GM08714 (cell line): ENCODE results near the gene ROCK2.
"Not testable (repeated sequence)": the region's sequence is repeated elsewhere in the genome, so short reads cannot be mapped to it uniquely, and the experiment has no call there.

Experiments used
- H3K4me3 ChIP-seq: fragments of 200-500 bp; sonication (Bioruptor generic); 2 replicates; pipeline ENCODE4 v1.5.1; 2014; ENCODE audit warnings: mild to moderate bottlenecking, low read length, inconsistent platforms
- ZNF274 ChIP-seq: IDR thresholded peaks from 2 replicates; pipeline ENCODE4 v1.6.1; 2012; ENCODE audit warnings: mild to moderate bottlenecking, low read depth, low read length

The ROCK2 gene

GRCh38 chr2:11339508-11340083, 4.8 kb downstream of the ROCK2 start:
- no peak overlapping the region for H3K4me3 ChIP-seq
- no peak for TF ChIP-seq ZNF274

- no peak overlapping the region for H3K4me3 ChIP-seq
- no peak for TF ChIP-seq ZNF274
Observed at GRCh38 chr2:11338580-11338979, 5.9 kb downstream of the ROCK2 start.

GRCh38 chr2:11337909-11338308, 6.5 kb downstream of the ROCK2 start:
- TF ChIP-seq ZNF274 = no peak

DNA sequence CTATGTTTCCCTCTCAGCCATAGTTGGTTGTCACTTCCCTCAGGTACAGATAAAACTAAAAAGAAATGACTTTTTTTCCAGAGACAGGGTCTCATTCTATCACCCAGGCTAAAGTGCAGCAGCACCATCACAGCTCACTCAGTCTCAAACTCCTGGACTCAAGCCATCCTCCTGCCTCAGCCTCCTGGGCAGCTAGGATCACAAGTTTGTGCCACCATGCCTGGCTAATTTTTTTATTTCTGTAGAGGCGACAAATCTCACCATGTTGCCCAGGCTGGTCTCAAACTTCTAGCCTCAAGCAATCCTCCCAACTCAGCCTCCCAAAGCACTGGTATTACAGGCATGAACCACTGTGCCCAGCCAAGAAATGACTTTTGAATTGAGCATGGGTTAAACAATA, 8.2 kb downstream of the ROCK2 start:
- H3K4me3 ChIP-seq = no peak overlapping the region
- TF ChIP-seq ZNF274 = no peak

More at GRCh38 chr2:11337909-11338308, 6.5 kb downstream of the ROCK2 start:
- H3K4me3 ChIP-seq = no peak overlapping the region

GRCh38 chr2:11333427-11334183, 10.8 kb downstream of the ROCK2 start:
- H3K4me3 ChIP-seq = no peak overlapping the region
- TF ChIP-seq ZNF274 = no peak

DNA sequence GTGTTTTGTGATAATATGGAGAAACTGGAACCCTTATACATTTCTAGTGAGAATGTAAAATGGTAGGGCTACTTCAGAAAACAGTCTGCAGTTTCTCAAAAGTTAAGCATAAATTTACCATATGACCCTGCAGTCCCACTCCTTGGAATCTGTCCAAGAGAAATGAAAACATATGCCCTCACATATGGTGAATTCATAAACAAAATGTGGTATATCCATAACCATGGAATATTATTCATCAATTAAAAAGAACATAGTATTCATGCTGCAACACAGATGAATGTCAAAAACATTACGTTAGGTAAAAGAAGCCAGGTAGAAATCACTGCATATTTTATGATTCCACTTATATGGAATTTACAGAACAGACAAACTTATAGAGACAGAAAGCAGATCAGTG, 11.8 kb downstream of the ROCK2 start:
- no peak for TF ChIP-seq ZNF274
- no peak overlapping the region for H3K4me3 ChIP-seq

- TF ChIP-seq ZNF274 = no peak
- no peak overlapping the region for H3K4me3 ChIP-seq
Observed at GRCh38 chr2:11330457-11331142, 13.8 kb downstream of the ROCK2 start.

- H3K4me3 ChIP-seq = no peak overlapping the region
- TF ChIP-seq ZNF274 = no peak
Observed at GRCh38 chr2:11329776-11330175, 14.7 kb downstream of the ROCK2 start.

- H3K4me3 ChIP-seq = not testable (repeated sequence)
Observed at GRCh38 chr2:11328522-11328921, 15.9 kb downstream of the ROCK2 start.

- H3K4me3 ChIP-seq = no peak overlapping the region
- no peak for TF ChIP-seq ZNF274
Observed at GRCh38 chr2:11327871-11328270, 16.6 kb downstream of the ROCK2 start.

- no peak overlapping the region for H3K4me3 ChIP-seq
Observed at GRCh38 chr2:11326677-11327211, 17.7 kb downstream of the ROCK2 start.

GRCh38 chr2:11325961-11326676, 18.3 kb downstream of the ROCK2 start:
- no peak for TF ChIP-seq ZNF274
- H3K4me3 ChIP-seq = no peak overlapping the region

More at GRCh38 chr2:11326677-11327211, 17.7 kb downstream of the ROCK2 start:
- no peak for TF ChIP-seq ZNF274

- no peak overlapping the region for H3K4me3 ChIP-seq
- no peak for TF ChIP-seq ZNF274
Observed at GRCh38 chr2:11321847-11322246, 22.6 kb downstream of the ROCK2 start.

DNA sequence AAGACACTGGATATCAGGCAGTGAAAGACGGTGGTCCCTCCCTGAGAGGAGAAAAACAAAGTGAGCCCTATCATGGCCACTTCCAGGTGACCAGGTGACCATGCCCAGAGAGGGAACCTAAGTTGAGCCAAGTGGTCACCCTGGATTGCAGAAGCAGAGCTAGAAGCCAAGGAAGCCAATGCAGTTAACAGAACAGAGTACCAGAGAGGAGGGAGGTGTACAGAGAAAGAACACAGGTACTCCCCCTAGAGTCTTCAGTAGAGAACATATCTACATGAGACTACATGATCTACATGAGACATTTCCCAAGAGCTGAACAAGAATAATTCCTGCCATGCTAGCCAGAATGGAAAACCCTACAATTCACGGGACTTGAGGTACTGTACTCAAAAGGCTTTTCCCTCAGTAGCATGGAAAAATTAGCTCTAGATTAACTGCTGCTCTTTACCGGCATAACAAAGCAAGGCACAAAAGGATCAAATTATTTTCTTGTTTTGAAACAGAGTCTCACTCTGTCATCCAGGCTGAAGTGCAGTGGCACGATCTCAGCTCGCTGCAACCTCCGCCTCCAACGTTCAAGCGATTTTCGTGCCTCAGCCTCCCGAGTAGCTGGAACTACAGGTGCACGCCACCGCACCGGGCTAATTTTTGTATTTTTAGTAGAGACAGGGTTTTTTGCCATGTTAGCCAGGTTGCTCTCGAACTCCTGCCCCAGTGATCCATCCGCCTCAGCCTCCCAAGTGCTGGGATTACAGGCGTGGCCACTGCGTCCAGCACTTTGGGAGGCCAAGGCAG, 23.5 kb downstream of the ROCK2 start:
- no peak overlapping the region for H3K4me3 ChIP-seq
- no peak for TF ChIP-seq ZNF274
